ENCODE data around the gene TBXAS1.
"Not testable (repeated sequence)": the region's sequence is repeated elsewhere in the genome, so short reads cannot be mapped to it uniquely, and the experiment has no call there.

TBXAS1 gene

GRCh38 chr7:139823959-139824521 lies 5.0 kb upstream of the TBXAS1 start:
- H3K9ac ChIP-seq (ENCODE audit: low read depth in 1 of 2, low read length in 2 of 2): no peak overlapping the region
- no peak overlapping the region for H3K4me3 ChIP-seq (ENCODE audit: low read depth in 1 of 2, low read length in 2 of 2)
- H3K36me3 ChIP-seq (ENCODE audit: control insufficient read depth in 1 of 2, insufficient read depth in 2 of 2, low read length in 2 of 2): no peaks in the 10 kb centered on the region
- H3K9me3 ChIP-seq (ENCODE audit: control insufficient read depth in 1 of 2, low read length in 2 of 2): no peaks in the 10 kb centered on the region
- no peak overlapping the region for H3K27ac ChIP-seq (ENCODE audit: low read depth, low read length)
- H3K27me3 ChIP-seq (ENCODE audit: control insufficient read depth in 1 of 2, insufficient read depth in 2 of 2, low read length in 2 of 2): peaks cover 0 to 5% of the 10 kb centered on the region in 2 donors
- peaks cover 6% of the 10 kb centered on the region in 2 donors for H3K4me1 ChIP-seq (ENCODE audit: control insufficient read depth in 1 of 2, insufficient read depth in 2 of 2, low read length in 2 of 2)

GRCh38 chr7:139825666-139826290 lies 3.3 kb upstream of the TBXAS1 start:
- H3K27ac ChIP-seq (ENCODE audit: low read depth, low read length): no peak overlapping the region
- H3K4me3 ChIP-seq (ENCODE audit: low read depth in 1 of 2, low read length in 2 of 2): no peak overlapping the region
- peaks cover 0 to 5% of the 10 kb centered on the region in 2 donors for H3K27me3 ChIP-seq (ENCODE audit: control insufficient read depth in 1 of 2, insufficient read depth in 2 of 2, low read length in 2 of 2)

GRCh38 chr7:139827042-139827441 lies 2.0 kb upstream of the TBXAS1 start:
- Histone ChIP-seq H3K4me1 (ENCODE audit: control insufficient read depth in 1 of 2, insufficient read depth in 2 of 2, low read length in 2 of 2) (peaks cover 18 to 22% of the 10 kb centered on the region in 2 donors), H3K27me3 (ENCODE audit: control insufficient read depth in 1 of 2, insufficient read depth in 2 of 2, low read length in 2 of 2) (peaks cover 0 to 3% of the 10 kb centered on the region in 2 donors), H3K4me3 (ENCODE audit: low read depth in 1 of 2, low read length in 2 of 2) (no peak overlapping the region), H3K27ac (ENCODE audit: low read depth, low read length) (no peak overlapping the region), H3K9ac (ENCODE audit: low read depth in 1 of 2, low read length in 2 of 2) (no peak overlapping the region), H3K9me3 (ENCODE audit: control insufficient read depth in 1 of 2, low read length in 2 of 2) (no peaks in the 10 kb centered on the region), H3K36me3 (ENCODE audit: control insufficient read depth in 1 of 2, insufficient read depth in 2 of 2, low read length in 2 of 2) (no peaks in the 10 kb centered on the region)

More at GRCh38 chr7:139825666-139826290, 3.3 kb upstream of the TBXAS1 start:
- Histone ChIP-seq H3K36me3 (ENCODE audit: control insufficient read depth in 1 of 2, insufficient read depth in 2 of 2, low read length in 2 of 2) (no peaks in the 10 kb centered on the region), H3K9me3 (ENCODE audit: control insufficient read depth in 1 of 2, low read length in 2 of 2) (no peaks in the 10 kb centered on the region), H3K9ac (ENCODE audit: low read depth in 1 of 2, low read length in 2 of 2) (no peak overlapping the region), H3K4me1 (ENCODE audit: control insufficient read depth in 1 of 2, insufficient read depth in 2 of 2, low read length in 2 of 2) (peaks cover 16 to 18% of the 10 kb centered on the region in 2 donors)

GRCh38 chr7:139828446-139828845 lies 618 bp upstream of the TBXAS1 start:
- Histone ChIP-seq H3K9me3 (ENCODE audit: control insufficient read depth in 1 of 2, low read length in 2 of 2) (no peaks in the 10 kb centered on the region), H3K27me3 (ENCODE audit: control insufficient read depth in 1 of 2, insufficient read depth in 2 of 2, low read length in 2 of 2) (peaks cover 0 to 3% of the 10 kb centered on the region in 2 donors), H3K4me3 (ENCODE audit: low read depth in 1 of 2, low read length in 2 of 2) (no peak overlapping the region), H3K9ac (ENCODE audit: low read depth in 1 of 2, low read length in 2 of 2) (no peak overlapping the region), H3K36me3 (ENCODE audit: control insufficient read depth in 1 of 2, insufficient read depth in 2 of 2, low read length in 2 of 2) (no peaks in the 10 kb centered on the region), H3K27ac (ENCODE audit: low read depth, low read length) (no peak overlapping the region), H3K4me1 (ENCODE audit: control insufficient read depth in 1 of 2, insufficient read depth in 2 of 2, low read length in 2 of 2) (peaks cover 18 to 22% of the 10 kb centered on the region in 2 donors)

- H3K4me1 ChIP-seq (ENCODE audit: control insufficient read depth in 1 of 2, insufficient read depth in 2 of 2, low read length in 2 of 2): peaks cover 18 to 22% of the 10 kb centered on the region in 2 donors
- H3K27ac ChIP-seq (ENCODE audit: low read depth, low read length): no peak overlapping the region
- peaks cover 0 to 3% of the 10 kb centered on the region in 2 donors for H3K27me3 ChIP-seq (ENCODE audit: control insufficient read depth in 1 of 2, insufficient read depth in 2 of 2, low read length in 2 of 2)
- H3K36me3 ChIP-seq (ENCODE audit: control insufficient read depth in 1 of 2, insufficient read depth in 2 of 2, low read length in 2 of 2): no peaks in the 10 kb centered on the region
- H3K9ac ChIP-seq (ENCODE audit: low read depth in 1 of 2, low read length in 2 of 2): peak overlapping the region; percentile 13 to 19
- H3K9me3 ChIP-seq (ENCODE audit: control insufficient read depth in 1 of 2, low read length in 2 of 2): no peaks in the 10 kb centered on the region
- H3K4me3 ChIP-seq (ENCODE audit: low read depth in 1 of 2, low read length in 2 of 2): peak overlapping the region; percentile 43 to 53
These were observed 682 bp downstream of the TBXAS1 start for GRCh38 chr7:139829775-139830117.

GRCh38 chr7:139830292-139830691 lies 1.2 kb downstream of the TBXAS1 start:
- H3K27ac ChIP-seq (ENCODE audit: low read depth, low read length): no peak overlapping the region
- H3K27me3 ChIP-seq (ENCODE audit: control insufficient read depth in 1 of 2, insufficient read depth in 2 of 2, low read length in 2 of 2): peaks cover 0 to 3% of the 10 kb centered on the region in 2 donors
- peaks cover 18 to 22% of the 10 kb centered on the region in 2 donors for H3K4me1 ChIP-seq (ENCODE audit: control insufficient read depth in 1 of 2, insufficient read depth in 2 of 2, low read length in 2 of 2)
- peak overlapping the region in 1 of 2 donors; percentile 19 for H3K9ac ChIP-seq (ENCODE audit: low read depth in 1 of 2, low read length in 2 of 2)
- H3K36me3 ChIP-seq (ENCODE audit: control insufficient read depth in 1 of 2, insufficient read depth in 2 of 2, low read length in 2 of 2): no peaks in the 10 kb centered on the region
- no peaks in the 10 kb centered on the region for H3K9me3 ChIP-seq (ENCODE audit: control insufficient read depth in 1 of 2, low read length in 2 of 2)
- peak overlapping the region; percentile 43 to 53 for H3K4me3 ChIP-seq (ENCODE audit: low read depth in 1 of 2, low read length in 2 of 2)

GRCh38 chr7:139830782-139831501 lies 1.9 kb downstream of the TBXAS1 start:
- H3K4me1 ChIP-seq (ENCODE audit: control insufficient read depth in 1 of 2, insufficient read depth in 2 of 2, low read length in 2 of 2): peaks cover 17 to 22% of the 10 kb centered on the region in 2 donors
- H3K27ac ChIP-seq (ENCODE audit: low read depth, low read length): no peak overlapping the region
- peaks cover 0 to 3% of the 10 kb centered on the region in 2 donors for H3K27me3 ChIP-seq (ENCODE audit: control insufficient read depth in 1 of 2, insufficient read depth in 2 of 2, low read length in 2 of 2)
- H3K4me3 ChIP-seq (ENCODE audit: low read depth in 1 of 2, low read length in 2 of 2): peak overlapping the region; percentile 43 to 53
- H3K36me3 ChIP-seq (ENCODE audit: control insufficient read depth in 1 of 2, insufficient read depth in 2 of 2, low read length in 2 of 2): no peaks in the 10 kb centered on the region
- no peaks in the 10 kb centered on the region for H3K9me3 ChIP-seq (ENCODE audit: control insufficient read depth in 1 of 2, low read length in 2 of 2)
- H3K9ac ChIP-seq (ENCODE audit: low read depth in 1 of 2, low read length in 2 of 2): peak overlapping the region in 1 of 2 donors; percentile 19

- H3K36me3 ChIP-seq (ENCODE audit: control insufficient read depth in 1 of 2, insufficient read depth in 2 of 2, low read length in 2 of 2); H3K27me3 ChIP-seq (ENCODE audit: control insufficient read depth in 1 of 2, insufficient read depth in 2 of 2, low read length in 2 of 2); H3K9me3 ChIP-seq (ENCODE audit: control insufficient read depth in 1 of 2, low read length in 2 of 2): not testable (repeated sequence)
These were observed 6.8 kb downstream of the TBXAS1 start for GRCh38 chr7:139835848-139836247.

GRCh38 chr7:139837291-139837690 lies 8.2 kb downstream of the TBXAS1 start:
- H3K27ac ChIP-seq (ENCODE audit: low read depth, low read length); H3K9me3 ChIP-seq (ENCODE audit: control insufficient read depth in 1 of 2, low read length in 2 of 2); H3K4me3 ChIP-seq (ENCODE audit: low read depth in 1 of 2, low read length in 2 of 2); H3K4me1 ChIP-seq (ENCODE audit: control insufficient read depth in 1 of 2, insufficient read depth in 2 of 2, low read length in 2 of 2); H3K36me3 ChIP-seq (ENCODE audit: control insufficient read depth in 1 of 2, insufficient read depth in 2 of 2, low read length in 2 of 2); H3K9ac ChIP-seq (ENCODE audit: low read depth in 1 of 2, low read length in 2 of 2); H3K27me3 ChIP-seq (ENCODE audit: control insufficient read depth in 1 of 2, insufficient read depth in 2 of 2, low read length in 2 of 2): not testable (repeated sequence)

More at GRCh38 chr7:139835848-139836247, 6.8 kb downstream of the TBXAS1 start:
- not testable (repeated sequence) for H3K4me1 ChIP-seq (ENCODE audit: control insufficient read depth in 1 of 2, insufficient read depth in 2 of 2, low read length in 2 of 2); H3K27ac ChIP-seq (ENCODE audit: low read depth, low read length); H3K9ac ChIP-seq (ENCODE audit: low read depth in 1 of 2, low read length in 2 of 2); H3K4me3 ChIP-seq (ENCODE audit: low read depth in 1 of 2, low read length in 2 of 2)

- Histone ChIP-seq H3K4me3 (ENCODE audit: low read depth in 1 of 2, low read length in 2 of 2) (no peak overlapping the region), H3K4me1 (ENCODE audit: control insufficient read depth in 1 of 2, insufficient read depth in 2 of 2, low read length in 2 of 2) (peaks cover 0 to 10% of the 10 kb centered on the region in 2 donors), H3K27me3 (ENCODE audit: control insufficient read depth in 1 of 2, insufficient read depth in 2 of 2, low read length in 2 of 2) (no peaks in the 10 kb centered on the region), H3K27ac (ENCODE audit: low read depth, low read length) (no peak overlapping the region), H3K9ac (ENCODE audit: low read depth in 1 of 2, low read length in 2 of 2) (no peak overlapping the region), H3K36me3 (ENCODE audit: control insufficient read depth in 1 of 2, insufficient read depth in 2 of 2, low read length in 2 of 2) (no peaks in the 10 kb centered on the region), H3K9me3 (ENCODE audit: control insufficient read depth in 1 of 2, low read length in 2 of 2) (no peaks in the 10 kb centered on the region)
These were observed 9.2 kb downstream of the TBXAS1 start for GRCh38 chr7:139838276-139838675.

All from duodenal mucosa (tissue), 2 donors.